Spinal cord (tissue), 10 donors: Measurements from ENCODE around the gene TBX15. TPM values are rescaled to one million over a fixed set of nuclear protein-coding genes. Genes with fewer than 3 reads are reported as not detected.
A peak's percentile ranks its signal among the peaks of the same experiment; 100 is the strongest.

ENCODE experiments used
- DNase-seq, 6 donors: peaks; one replicate each; pipeline versions ENCODE4 v3.0.0 to v3.0.0-alpha.2; 2013 to 2015; ENCODE audit warnings: low spot score in 6 of 6, low read depth in 4 of 6
- H3K27ac ChIP-seq: one replicate; pipeline ENCODE4 v1.5.1; 2013; ENCODE audit warnings: low read depth, low read length, control low read depth
- H3K27me3 ChIP-seq: one replicate; pipeline ENCODE4 v1.6.1; 2013; ENCODE audit warnings: low read length; ENCODE audit not compliant: control insufficient read depth, insufficient read depth
- H3K36me3 ChIP-seq: one replicate; pipeline ENCODE4 v1.6.1; 2013; ENCODE audit warnings: low read length; ENCODE audit not compliant: control insufficient read depth, insufficient read depth
- H3K4me1 ChIP-seq: one replicate; pipeline ENCODE4 v1.6.1; 2013; ENCODE audit warnings: low read length; ENCODE audit not compliant: control insufficient read depth, insufficient read depth
- H3K4me3 ChIP-seq: one replicate; pipeline ENCODE4 v1.5.1; 2013; ENCODE audit warnings: low read depth, low read length, control low read depth
- H3K9me3 ChIP-seq: one replicate; pipeline ENCODE4 v1.6.1; 2013; ENCODE audit warnings: low read length; ENCODE audit not compliant: control insufficient read depth, insufficient read depth
- WGBS: methylation state at CpG from one replicate; pipeline ENCODE4 v1.1.5; 2013; ENCODE audit warnings: missing lambda C conversion rate; ENCODE audit not compliant: insufficient coverage; 5-methylcytosine and 5-hydroxymethylcytosine counted together
- polyA plus RNA-seq, 2 donors: library from polyadenylated mRNA; unstranded; fragments of 120-200 nt; gene quantifications; one replicate each; pipeline ENCODE4 v1.2.1, GENCODE V29; 2013; ENCODE audit not compliant: insufficient read length in 2 of 2
- total RNA-seq, 2 donors: library from RNA; depleted of rRNA in 1 of 2; stranded (reverse); fragments of 120-200 nt in 1 of 2; fragments of >200 nt in 1 of 2; gene quantifications; one replicate each; pipeline versions ENCODE4 v1.2.3 to v1.2.4, GENCODE V29; 2013 to 2014
- donor health status: healthy.

Gene TBX15
- total and polyA plus RNA-seq, 4 donors: 0.41 to 30.6 (median 4.9) TPM

- 57% methylated on average over 1 of the region's 1 CpG for WGBS
- H3K4me3 ChIP-seq: no peak overlapping the region
- no peaks in the 10 kb centered on the region for H3K9me3 ChIP-seq
- no peaks in the 10 kb centered on the region for H3K27me3 ChIP-seq
- H3K4me1 ChIP-seq: no peaks in the 10 kb centered on the region
- no peak for DNase-seq
- H3K27ac ChIP-seq: no peak overlapping the region
- no peaks in the 10 kb centered on the region for H3K36me3 ChIP-seq
Observed at GRCh38 chr1:118933051-118933781, 54.9 kb downstream of the TBX15 start.

- Histone ChIP-seq H3K36me3 (no peaks in the 10 kb centered on the region), H3K4me1 (no peaks in the 10 kb centered on the region), H3K27ac (no peak overlapping the region), H3K4me3 (no peak overlapping the region), H3K27me3 (no peaks in the 10 kb centered on the region), H3K9me3 (no peaks in the 10 kb centered on the region)
- no peak for DNase-seq
- WGBS: 67% methylated on average over 1 of the region's 1 CpG
Observed at GRCh38 chr1:118931876-118932275, 56.3 kb downstream of the TBX15 start.

GRCh38 chr1:118928739-118929554 lies 59.2 kb downstream of the TBX15 start:
- no peaks in the 10 kb centered on the region for H3K9me3 ChIP-seq
- no peak overlapping the region for H3K4me3 ChIP-seq
- peak in 1 of 6 donors; percentile 46 for DNase-seq
- no CpG with 5 or more reads among the region's 2 CpGs for WGBS
- no peak overlapping the region for H3K27ac ChIP-seq
- H3K27me3 ChIP-seq: no peaks in the 10 kb centered on the region
- H3K4me1 ChIP-seq: no peaks in the 10 kb centered on the region
- no peaks in the 10 kb centered on the region for H3K36me3 ChIP-seq

- Histone ChIP-seq H3K4me1 (no peaks in the 10 kb centered on the region), H3K36me3 (no peaks in the 10 kb centered on the region), H3K9me3 (no peaks in the 10 kb centered on the region), H3K27me3 (no peaks in the 10 kb centered on the region), H3K4me3 (no peak overlapping the region), H3K27ac (no peak overlapping the region)
- 71% methylated on average over 1 of the region's 4 CpGs for WGBS
- DNase-seq: no peak
Observed at GRCh38 chr1:118927427-118928187, 60.5 kb downstream of the TBX15 start.

DNA sequence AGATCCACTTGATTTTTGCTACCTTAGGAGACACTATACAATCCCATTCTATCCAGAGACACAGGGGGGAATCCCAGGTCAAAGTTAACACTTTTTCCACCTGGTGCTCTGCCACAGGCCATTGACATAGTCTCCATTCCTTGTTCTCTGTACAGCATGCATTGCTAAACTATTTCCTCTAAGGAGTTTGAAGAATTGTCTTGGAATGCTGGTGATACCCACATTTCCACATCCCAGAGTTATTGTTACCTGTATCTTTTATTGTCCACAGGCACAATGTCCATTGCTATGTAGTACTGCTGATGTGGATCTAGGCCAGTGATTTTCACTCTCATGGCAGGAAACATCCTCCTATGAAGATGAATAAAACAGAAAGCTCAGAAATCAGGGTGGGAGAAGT lies 61.9 kb downstream of the TBX15 start:
- DNase-seq: no peak
- H3K27ac ChIP-seq: no peak overlapping the region
- no peaks in the 10 kb centered on the region for H3K27me3 ChIP-seq
- H3K4me3 ChIP-seq: no peak overlapping the region
- no peaks in the 10 kb centered on the region for H3K4me1 ChIP-seq
- no peaks in the 10 kb centered on the region for H3K9me3 ChIP-seq
- no peaks in the 10 kb centered on the region for H3K36me3 ChIP-seq

DNA sequence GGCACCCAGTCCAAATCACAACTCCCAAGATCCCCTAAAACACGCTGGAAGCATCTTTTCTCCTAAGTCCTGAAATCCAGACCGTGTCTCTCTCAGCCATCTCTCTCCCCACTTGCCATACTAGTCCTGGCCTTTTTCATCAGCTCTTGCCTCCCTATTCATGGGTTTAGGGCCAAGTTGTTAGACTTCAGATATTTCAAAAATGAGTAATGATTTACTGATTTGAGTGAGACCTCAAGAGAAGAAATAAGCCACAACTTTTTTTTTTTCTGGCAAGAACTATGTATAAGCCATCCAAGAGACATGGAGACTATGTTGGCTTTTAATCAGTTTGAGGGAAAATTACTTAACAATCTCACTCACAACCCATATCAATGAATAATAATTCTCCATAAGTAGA lies 62.5 kb downstream of the TBX15 start:
- Histone ChIP-seq H3K36me3 (no peaks in the 10 kb centered on the region), H3K27ac (no peak overlapping the region), H3K4me3 (no peak overlapping the region), H3K27me3 (no peaks in the 10 kb centered on the region), H3K9me3 (no peaks in the 10 kb centered on the region), H3K4me1 (no peaks in the 10 kb centered on the region)
- 71% methylated on average over 1 of the region's 2 CpGs for whole genome bisulfite sequencing
- DNase-seq: no peak

DNA sequence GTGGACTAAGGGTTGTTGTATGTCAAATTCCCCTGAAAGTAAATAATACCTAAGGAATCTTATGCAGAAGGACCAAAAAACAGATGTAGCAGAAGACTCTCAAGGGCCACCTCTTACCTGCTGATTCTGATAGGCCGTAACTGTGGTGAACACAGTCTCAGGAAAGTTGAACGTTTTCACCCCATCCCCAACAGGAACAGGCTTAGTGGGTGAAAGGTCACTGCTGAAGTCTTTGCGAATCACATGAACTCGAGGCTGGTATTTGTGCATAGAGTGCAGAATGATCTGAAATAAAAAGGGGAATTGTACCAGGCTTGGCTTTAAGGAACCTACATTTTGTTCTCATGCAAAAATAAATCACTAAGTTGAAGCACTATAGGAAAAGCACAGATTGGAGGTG lies 64.8 kb downstream of the TBX15 start:
- Histone ChIP-seq H3K9me3 (no peaks in the 10 kb centered on the region), H3K4me3 (no peak overlapping the region), H3K27ac (no peak overlapping the region), H3K4me1 (no peaks in the 10 kb centered on the region), H3K27me3 (no peaks in the 10 kb centered on the region), H3K36me3 (no peaks in the 10 kb centered on the region)
- DNase-seq: peak in 1 of 6 donors; percentile 5
- WGBS: no CpG with 5 or more reads among the region's 4 CpGs

DNA sequence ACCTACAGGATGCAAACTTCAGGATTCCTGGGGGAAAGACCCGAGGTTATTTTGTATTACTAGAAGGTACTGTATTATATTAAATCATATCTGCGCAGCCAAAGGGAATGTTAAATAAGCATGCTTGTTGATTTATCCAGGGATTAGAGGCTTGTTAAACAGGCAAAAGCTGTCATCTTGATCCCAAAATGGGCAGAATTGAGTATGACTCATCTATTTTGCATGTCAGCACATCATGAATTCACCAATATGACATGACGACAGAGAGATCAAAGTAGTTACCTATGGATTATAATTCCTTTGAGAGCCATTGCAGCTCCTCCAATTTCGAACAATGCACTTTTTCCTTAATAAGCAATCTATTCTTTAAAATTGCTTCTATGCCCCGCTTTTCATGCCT lies 66.1 kb downstream of the TBX15 start:
- no peaks in the 10 kb centered on the region for H3K9me3 ChIP-seq
- H3K4me1 ChIP-seq: no peaks in the 10 kb centered on the region
- no peak overlapping the region for H3K4me3 ChIP-seq
- no peak overlapping the region for H3K27ac ChIP-seq
- no peaks in the 10 kb centered on the region for H3K27me3 ChIP-seq
- WGBS: no CpG with 5 or more reads among the region's 5 CpGs
- no peak for DNase-seq
- no peaks in the 10 kb centered on the region for H3K36me3 ChIP-seq

- WGBS: 93% methylated on average over 3 of the region's 4 CpGs
- Histone ChIP-seq H3K27ac (no peak overlapping the region), H3K36me3 (no peaks in the 10 kb centered on the region), H3K4me1 (no peaks in the 10 kb centered on the region), H3K27me3 (no peaks in the 10 kb centered on the region), H3K9me3 (no peaks in the 10 kb centered on the region), H3K4me3 (no peak overlapping the region)
- DNase-seq: no peak
Observed at GRCh38 chr1:118920124-118920717, 67.9 kb downstream of the TBX15 start.
